GM19438 (cell line): ENCODE data around the gene CCDC88C.

Source experiments
- ATAC-seq: cut with Tn5 transposase; IDR thresholded peaks from one replicate; pipeline ENCODE4 v1.9.1; 2021; ENCODE audit warnings: low read depth; ENCODE audit not compliant: unreplicated experiment

CCDC88C gene

GRCh38 chr14:91399868-91400640 is 17.6 kb downstream of the CCDC88C start:
- no peak for ATAC-seq

DNA sequence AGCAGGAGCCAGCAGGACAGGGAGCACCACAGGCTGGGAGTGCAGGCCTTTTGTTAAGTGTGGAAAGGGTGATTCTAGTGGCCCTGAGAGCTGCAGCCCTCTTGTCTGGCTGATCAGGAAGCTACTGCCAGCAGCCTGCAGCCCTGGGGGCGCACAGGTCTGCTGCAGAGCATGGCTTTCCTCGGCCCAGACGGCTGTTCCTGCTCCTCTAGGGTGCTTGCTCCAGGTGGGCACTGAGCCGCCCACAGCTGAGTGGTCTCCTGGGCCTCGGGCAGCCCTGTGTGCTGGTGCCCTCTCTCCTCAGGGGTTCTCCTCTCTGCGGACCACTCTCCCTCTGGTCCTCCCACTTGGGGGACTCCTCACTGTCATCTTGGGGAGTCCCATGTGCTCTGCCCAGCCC is 18.9 kb downstream of the CCDC88C start:
- ATAC-seq = no peak

DNA sequence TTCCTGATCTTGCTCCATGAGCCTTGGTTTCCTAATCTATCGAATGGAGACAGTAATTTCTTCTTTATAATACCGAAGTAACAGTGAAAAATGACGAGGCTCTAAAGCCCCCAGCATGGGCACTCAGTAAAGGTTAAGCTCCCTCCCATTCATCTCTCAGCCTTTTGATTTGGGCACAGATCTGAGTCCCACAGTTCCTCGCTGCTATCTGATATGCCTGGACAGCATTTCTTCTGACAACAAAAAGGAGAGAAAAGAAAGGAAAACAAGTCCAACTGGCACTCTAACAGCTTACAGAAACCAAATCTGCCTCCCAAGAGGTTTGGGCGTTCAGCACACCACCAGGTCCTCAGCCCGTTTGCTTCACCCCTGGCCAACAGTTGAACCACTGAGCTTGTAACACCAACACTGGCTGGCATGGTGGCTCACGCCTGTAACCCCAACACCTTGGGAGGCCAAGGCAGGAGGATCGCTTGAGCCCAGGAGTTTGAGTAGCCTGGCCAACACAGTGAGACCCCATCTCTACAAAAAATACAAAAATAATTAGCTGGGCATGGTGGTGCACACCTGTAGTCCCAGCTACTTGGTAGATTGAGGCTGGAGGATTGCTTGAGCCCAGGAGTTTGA is 19.5 kb downstream of the CCDC88C start:
- no peak for ATAC-seq

- peak; percentile 65 for ATAC-seq
Measured at GRCh38 chr14:91396959-91397815, 20.4 kb downstream of the CCDC88C start.

- ATAC-seq = no peak
Measured at GRCh38 chr14:91396013-91396660, 21.5 kb downstream of the CCDC88C start.

DNA sequence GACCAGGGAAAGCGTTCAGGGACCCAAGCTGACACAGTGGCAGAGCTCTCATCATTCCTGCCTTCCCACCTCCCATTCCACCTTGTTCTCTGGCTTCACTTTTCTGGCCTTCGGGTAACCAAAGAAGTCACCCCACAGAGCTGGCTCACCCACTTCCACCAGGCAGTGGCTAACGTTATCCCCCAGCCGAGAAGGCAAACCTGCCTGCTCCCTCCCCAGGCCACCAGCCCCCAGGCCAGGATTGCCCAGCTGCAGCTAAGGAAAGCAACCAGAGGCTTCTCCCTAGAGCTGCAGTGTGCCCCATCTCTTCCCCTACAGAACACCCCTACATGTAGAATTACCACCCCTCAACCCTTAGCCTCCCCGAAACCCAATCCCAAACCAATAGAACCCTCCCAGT is 22.2 kb downstream of the CCDC88C start:
- no peak for ATAC-seq

- no peak for ATAC-seq
Measured at GRCh38 chr14:91394105-91395081, 23.2 kb downstream of the CCDC88C start.

DNA sequence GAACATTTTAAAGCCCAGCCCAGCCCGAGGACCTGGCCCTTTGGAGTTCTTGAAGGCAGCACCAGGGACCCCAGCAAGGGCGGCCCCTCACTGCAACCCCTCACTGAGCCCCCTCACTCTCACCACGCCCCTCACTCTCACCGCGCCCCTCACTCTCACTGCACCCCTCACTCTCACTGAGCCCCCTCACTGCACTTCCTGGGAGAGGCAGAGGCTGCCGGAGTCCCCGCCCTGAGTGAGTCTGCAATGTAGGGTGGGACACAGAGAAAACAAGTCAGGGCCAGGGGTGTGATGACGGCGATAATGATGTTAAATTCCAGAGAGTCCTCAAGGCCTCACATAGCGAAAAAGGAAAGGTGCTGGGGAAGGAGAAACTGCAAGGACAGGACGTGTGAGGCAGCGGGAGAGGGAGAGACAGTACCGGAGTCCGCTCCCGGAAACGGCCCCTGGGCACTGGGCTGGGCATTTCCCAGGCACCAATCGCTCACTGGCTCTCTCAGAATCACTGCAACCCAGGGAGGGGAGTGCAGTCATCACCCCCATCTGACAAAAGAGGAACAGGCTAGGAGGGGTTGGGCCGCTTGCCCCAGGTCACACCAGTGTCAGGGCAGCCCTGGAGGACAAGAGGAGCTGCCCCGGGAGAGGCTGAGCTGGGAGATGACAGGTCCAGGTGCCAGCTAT is 24.9 kb downstream of the CCDC88C start:
- no peak for ATAC-seq

DNA sequence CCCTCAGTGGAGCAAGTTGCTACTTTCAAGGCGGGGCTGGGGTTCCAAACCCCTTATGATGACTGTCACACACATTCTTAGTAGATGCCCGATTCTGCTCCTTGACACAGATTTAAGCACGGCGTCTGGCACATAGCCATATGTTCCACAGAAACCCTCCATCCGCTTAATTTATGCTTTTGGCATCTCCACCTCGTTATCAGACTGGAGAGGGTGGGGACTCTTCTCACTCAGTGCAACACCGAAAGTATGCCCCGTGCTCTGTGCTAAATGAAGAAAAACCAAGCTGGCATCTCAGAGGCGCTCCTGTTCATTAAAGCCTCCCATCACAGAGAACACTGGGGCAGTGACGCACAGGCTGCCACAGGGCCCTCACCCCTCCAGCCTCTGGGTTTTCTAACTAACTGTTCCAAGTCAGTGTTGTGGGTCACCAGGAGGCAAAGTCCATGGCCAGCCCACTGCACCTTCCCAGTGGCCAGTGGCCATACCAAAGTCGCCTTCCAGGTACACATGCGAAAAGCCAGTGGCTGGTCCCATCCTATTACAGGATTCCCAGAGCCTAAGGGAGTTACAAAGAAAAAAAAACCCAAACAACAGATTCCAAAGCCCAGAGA is 27.3 kb downstream of the CCDC88C start:
- ATAC-seq = no peak

- ATAC-seq = no peak
Measured at GRCh38 chr14:91389150-91389549, 28.5 kb downstream of the CCDC88C start.

DNA sequence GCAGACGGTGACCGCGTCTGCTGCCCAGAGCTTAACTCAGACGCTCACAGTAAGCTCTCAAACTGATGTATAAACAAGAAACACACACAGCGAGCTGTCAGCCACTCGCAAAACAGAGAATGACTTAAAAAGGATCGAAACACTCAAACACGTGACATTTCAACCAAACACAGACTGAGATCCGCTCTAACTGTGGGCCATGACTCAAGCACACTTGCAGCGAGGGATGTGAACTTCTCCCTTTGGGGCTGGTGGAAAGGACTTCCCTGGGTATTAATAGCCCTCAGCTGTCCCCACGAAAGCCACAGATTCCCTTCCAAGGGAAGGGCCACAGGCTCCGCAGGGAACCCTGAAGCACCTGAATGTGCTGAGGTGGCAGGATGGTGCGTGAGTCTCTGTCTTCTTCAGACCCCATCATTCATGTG is 29.1 kb downstream of the CCDC88C start:
- peak; percentile 70 for ATAC-seq

DNA sequence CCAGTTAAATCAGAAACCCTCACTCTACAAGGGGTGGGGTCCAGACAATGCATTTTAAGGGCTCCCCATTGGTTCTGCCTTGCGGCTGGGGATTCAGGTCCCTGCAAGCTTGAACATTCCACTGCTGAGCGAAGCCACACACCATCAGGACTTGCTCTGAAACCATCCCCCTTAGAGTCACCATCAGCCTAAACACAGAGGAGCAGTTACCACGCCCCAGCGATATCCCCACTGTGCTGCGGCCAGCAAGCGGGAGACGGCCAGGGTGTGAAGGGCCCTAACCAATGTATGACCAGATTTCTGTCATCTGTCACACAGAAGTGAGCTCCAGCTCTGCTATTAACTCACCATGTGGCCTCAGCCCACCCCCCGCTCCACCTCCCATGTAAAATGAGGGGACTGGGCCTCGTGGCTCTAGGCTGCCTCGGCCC is 29.7 kb downstream of the CCDC88C start:
- no peak for ATAC-seq

- no peak for ATAC-seq
Measured at GRCh38 chr14:91387169-91387835, 30.3 kb downstream of the CCDC88C start.

- ATAC-seq = no peak
Measured at GRCh38 chr14:91385697-91386096, 31.9 kb downstream of the CCDC88C start.

GRCh38 chr14:91385224-91385623 is 32.4 kb downstream of the CCDC88C start:
- ATAC-seq = no peak

DNA sequence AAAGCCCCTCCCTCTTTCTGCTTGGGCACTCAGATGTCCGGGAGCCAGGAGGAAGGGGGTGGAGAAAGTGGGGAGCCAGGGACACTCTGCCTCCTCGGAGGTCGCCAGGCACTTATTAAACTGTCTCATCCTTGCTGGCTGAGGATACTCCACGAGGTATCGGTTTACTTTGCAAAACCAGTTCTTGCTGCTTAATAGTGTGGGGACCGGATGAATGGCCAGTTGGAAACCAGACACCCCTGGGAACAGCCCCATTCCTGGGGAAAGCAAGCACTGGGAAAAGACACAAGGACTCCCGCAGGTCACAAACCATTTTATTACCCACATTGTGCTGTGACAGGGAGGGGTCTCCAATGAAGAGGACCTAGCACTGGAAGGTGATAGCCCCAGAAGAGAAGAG is 34.2 kb downstream of the CCDC88C start:
- no peak for ATAC-seq

GRCh38 chr14:91381801-91382670 is 35.6 kb downstream of the CCDC88C start:
- no peak for ATAC-seq
